ENCODE data around the gene FGD4.

GRCh38 chr12:32454866-32455265 lies 55.5 kb downstream of the FGD4 start:
- TF ChIP-seq CTCF (IDR thresholded peaks at IDR 0.05) (no peak), POLR2AphosphoS5 (IDR thresholded peaks at IDR 0.05) (no peak), POLR2A (IDR thresholded peaks at IDR 0.05) (no peak)
